ENCODE results near the gene TMEM143. TPM values are rescaled to one million over a fixed set of nuclear protein-coding genes. Genes with fewer than 3 reads are reported as not detected.

The TMEM143 gene
- total and polyA plus RNA-seq, 10 donors: 5.8 to 14.8 (median 9.1) TPM

DNA sequence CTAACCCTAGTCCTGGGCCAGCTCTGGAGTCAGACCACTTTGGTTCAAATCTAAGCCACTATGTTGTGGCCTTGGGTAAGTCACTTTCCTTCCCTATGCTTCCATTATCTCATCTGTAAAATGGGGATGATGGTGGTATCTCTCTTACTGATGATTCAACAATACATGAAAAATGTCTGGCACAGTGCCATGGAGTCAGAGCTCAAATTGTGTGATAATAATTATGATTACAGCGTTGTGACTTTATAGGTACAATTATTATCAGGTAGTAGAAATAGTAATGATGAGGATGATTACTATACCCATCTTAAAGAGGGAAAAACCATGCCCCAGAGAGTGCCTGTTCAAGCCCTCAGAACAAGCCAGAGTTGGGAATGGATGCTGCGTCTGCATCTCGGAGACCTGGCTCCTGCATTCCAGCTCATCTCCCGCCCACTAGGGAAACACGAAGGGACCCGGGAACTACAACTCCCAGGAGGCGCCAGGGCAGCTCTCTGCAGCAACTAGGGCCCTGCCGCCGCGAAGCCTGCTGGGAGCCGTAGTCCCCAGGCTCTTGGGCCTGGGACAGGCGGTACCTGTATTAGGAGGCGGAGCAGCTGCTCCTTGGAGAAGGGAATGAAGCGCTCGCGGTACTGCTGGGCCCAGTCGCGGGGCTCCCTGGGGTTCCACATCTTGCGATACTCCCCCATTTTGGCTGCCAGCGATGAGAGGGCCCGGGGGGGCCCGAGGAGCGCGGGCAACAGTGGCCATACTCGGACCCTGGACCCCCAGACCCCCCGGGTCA lies 832 bp downstream of the TMEM143 start:
- TF ChIP-seq POLR2A (IDR thresholded peaks at IDR 0.05) (peak in 1 of 3 donors; percentile 50), POLR2AphosphoS5 (IDR thresholded peaks at IDR 0.05) (peak; percentile 75 to 82 (median 81))
- TF ChIP-seq, protein P1, sequence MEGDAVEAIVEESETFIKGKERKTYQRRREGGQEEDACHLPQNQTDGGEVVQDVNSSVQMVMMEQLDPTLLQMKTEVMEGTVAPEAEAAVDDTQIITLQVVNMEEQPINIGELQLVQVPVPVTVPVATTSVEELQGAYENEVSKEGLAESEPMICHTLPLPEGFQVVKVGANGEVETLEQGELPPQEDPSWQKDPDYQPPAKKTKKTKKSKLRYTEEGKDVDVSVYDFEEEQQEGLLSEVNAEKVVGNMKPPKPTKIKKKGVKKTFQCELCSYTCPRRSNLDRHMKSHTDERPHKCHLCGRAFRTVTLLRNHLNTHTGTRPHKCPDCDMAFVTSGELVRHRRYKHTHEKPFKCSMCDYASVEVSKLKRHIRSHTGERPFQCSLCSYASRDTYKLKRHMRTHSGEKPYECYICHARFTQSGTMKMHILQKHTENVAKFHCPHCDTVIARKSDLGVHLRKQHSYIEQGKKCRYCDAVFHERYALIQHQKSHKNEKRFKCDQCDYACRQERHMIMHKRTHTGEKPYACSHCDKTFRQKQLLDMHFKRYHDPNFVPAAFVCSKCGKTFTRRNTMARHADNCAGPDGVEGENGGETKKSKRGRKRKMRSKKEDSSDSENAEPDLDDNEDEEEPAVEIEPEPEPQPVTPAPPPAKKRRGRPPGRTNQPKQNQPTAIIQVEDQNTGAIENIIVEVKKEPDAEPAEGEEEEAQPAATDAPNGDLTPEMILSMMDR (IDR thresholded peaks at IDR 0.05 in 8 of 11, conservative IDR thresholded peaks at IDR 0.05 in 3 of 11): peak in 6 of 11 experiments; percentile 17 to 46 (median 29)
- 3 to 10% (median 5%) methylated on average over 10 to 26 of the region's 26 CpGs for WGBS, 5 donors
- Histone ChIP-seq H3K27me3 (replicated peaks in 1 of 7) (no peaks in the 10 kb centered on the region), H3K4me1 (peaks cover 0 to 23% (median 18%) of the 10 kb centered on the region in 6 donors), H3K9me3 (no peaks in the 10 kb centered on the region), H3K4me3 (peak overlapping the region; percentile 49 to 72 (median 58)), H3K27ac (peak overlapping the region; percentile 89 to 98 (median 96)), H3K36me3 (peaks cover 0 to 19% (median 0%) of the 10 kb centered on the region in 6 donors)
- intact Hi-C loops (cut with DNase I; ENCODE audit: low total_unique reads): no loop called here
- DNase-seq: peak; percentile 99

DNA sequence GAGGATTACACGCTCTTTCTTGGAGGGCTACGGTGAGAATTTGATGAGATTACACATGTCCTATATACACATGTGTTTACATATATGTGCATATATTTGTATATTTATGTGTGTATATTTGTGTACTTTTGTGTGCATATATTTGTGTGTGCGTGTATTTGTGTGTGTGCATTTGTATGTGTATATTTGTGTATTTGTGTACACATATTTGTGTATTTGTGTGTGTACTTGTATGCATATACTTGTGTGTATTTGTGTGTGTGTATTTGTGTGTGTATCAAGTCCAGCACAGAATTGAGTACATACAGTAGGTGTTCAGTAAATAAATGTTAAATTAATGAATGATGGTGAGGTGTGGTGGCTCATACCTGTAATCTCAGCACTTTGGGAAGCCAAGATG lies 1.8 kb downstream of the TMEM143 start:
- 95 to 99% (median 97%) methylated on average over 3 of the region's 3 CpGs for WGBS, 5 donors
- H3K27me3 ChIP-seq (replicated peaks in 1 of 7): no peaks in the 10 kb centered on the region
- peaks cover 0 to 19% (median 0%) of the 10 kb centered on the region in 6 donors for H3K36me3 ChIP-seq
- H3K4me3 ChIP-seq: no peak overlapping the region
- intact Hi-C loops (cut with DNase I; ENCODE audit: low total_unique reads): no loop called here
- no peaks in the 10 kb centered on the region for H3K9me3 ChIP-seq
- TF ChIP-seq POLR2A (IDR thresholded peaks at IDR 0.05): no peak
- TF ChIP-seq POLR2AphosphoS5 (IDR thresholded peaks at IDR 0.05): no peak
- TF ChIP-seq, protein P1 (IDR thresholded peaks at IDR 0.05 in 8 of 11, conservative IDR thresholded peaks at IDR 0.05 in 3 of 11): no peak
- peaks cover 0 to 23% (median 18%) of the 10 kb centered on the region in 6 donors for H3K4me1 ChIP-seq
- no peak overlapping the region for H3K27ac ChIP-seq
- DNase-seq: no peak

DNA sequence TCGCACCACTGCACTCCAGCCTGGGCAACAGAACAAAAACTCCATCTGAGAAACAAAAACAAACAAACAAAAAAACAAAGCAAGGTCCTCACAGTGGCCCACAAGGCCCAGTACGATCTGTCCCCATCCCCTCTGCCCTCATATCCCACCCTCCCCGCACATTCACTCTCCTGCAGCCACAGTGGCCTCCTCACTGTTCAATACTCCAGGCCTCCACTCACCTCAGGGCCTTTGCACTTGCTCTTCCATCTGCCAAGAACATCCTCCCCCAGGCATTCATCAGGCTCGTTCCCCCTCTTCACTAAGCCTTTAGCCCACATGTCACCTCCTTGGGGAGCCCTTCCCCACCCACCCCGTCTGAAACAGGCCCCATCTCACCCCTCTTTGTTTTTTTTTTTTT lies 4.6 kb downstream of the TMEM143 start:
- no peak overlapping the region for H3K4me3 ChIP-seq
- no peak for DNase-seq
- peaks cover 0 to 26% (median 0%) of the 10 kb centered on the region in 6 donors for H3K36me3 ChIP-seq
- no peaks in the 10 kb centered on the region for H3K27me3 ChIP-seq (replicated peaks in 1 of 7)
- no peak for TF ChIP-seq POLR2A (IDR thresholded peaks at IDR 0.05)
- TF ChIP-seq POLR2AphosphoS5 (IDR thresholded peaks at IDR 0.05): no peak
- TF ChIP-seq, protein P1 (IDR thresholded peaks at IDR 0.05 in 8 of 11, conservative IDR thresholded peaks at IDR 0.05 in 3 of 11): no peak
- no peak overlapping the region for H3K27ac ChIP-seq
- peaks cover 0 to 14% (median 12%) of the 10 kb centered on the region in 6 donors for H3K4me1 ChIP-seq
- WGBS, 5 donors: 89 to 97% (median 94%) methylated on average over 5 of the region's 5 CpGs
- H3K9me3 ChIP-seq: no peaks in the 10 kb centered on the region
- intact Hi-C loops (cut with DNase I; ENCODE audit: low total_unique reads): no loop called here

DNA sequence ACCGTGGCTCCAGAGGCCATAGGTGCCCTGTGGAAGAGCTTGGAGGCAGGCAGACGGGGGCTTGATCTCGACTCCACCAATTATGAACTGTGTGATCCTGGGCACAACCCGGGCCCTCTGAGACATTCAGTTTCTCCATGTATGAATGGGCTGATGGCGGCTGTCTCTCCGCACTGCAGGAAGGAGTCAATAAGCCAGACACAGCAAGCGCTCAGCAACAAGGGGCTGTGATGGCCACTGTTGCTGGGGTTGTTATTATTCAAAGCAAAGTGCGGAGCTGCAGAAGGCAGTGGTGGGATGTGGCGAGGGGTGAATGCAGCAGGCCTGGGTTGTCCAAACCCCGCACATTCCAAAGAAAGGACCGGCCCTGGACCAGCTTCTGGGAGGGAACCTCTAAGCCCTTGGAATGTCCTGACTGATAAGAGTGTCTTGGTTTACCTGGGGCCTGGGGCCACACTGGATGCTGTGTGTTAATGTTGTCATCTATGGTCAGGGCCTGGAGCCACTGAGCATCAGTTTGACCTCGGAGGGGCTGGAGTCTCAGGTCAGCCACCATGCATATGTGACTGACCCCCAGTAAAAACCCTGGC lies 8.3 kb downstream of the TMEM143 start:
- peaks cover 0 to 3% (median 0%) of the 10 kb centered on the region in 6 donors for H3K4me1 ChIP-seq
- no peaks in the 10 kb centered on the region for H3K9me3 ChIP-seq
- H3K36me3 ChIP-seq: peaks cover 0 to 23% (median 0%) of the 10 kb centered on the region in 6 donors
- intact Hi-C loops (cut with DNase I; ENCODE audit: low total_unique reads): no loop called here
- TF ChIP-seq, protein P1 (IDR thresholded peaks at IDR 0.05 in 8 of 11, conservative IDR thresholded peaks at IDR 0.05 in 3 of 11): no peak
- no peak for TF ChIP-seq POLR2AphosphoS5 (IDR thresholded peaks at IDR 0.05)
- no peak for TF ChIP-seq POLR2A (IDR thresholded peaks at IDR 0.05)
- H3K27me3 ChIP-seq (replicated peaks in 1 of 7): no peaks in the 10 kb centered on the region
- no peak overlapping the region for H3K4me3 ChIP-seq
- no peak overlapping the region for H3K27ac ChIP-seq
- no peak for DNase-seq
- WGBS, 5 donors: 90 to 94% (median 93%) methylated on average over 9 to 12 of the region's 12 CpGs
